OCI-LY3 (cell line): ENCODE measurements around the gene KDM1A.

Experiments used
- H2AFZ ChIP-seq: fragments of 200-600, 300-600 bp; shearing (Covaris generic); 2 replicates; pipeline ENCODE4 v1.6.0; 2014; ENCODE audit warnings: antibody characterized with exemption, low read depth, low read length
- H3K27ac ChIP-seq: fragments of 200-600, 300-600 bp; sonication (generic); 2 replicates; pipeline ENCODE4 v1.5.1; 2014; ENCODE audit warnings: mild to moderate bottlenecking, low read length, moderate library complexity, mixed read lengths
- H3K27me3 ChIP-seq: fragments of 200-600, 300-600 bp; sonication (generic); 2 replicates; pipeline ENCODE4 v1.6.1; 2014; ENCODE audit warnings: low read depth, low read length, mixed read lengths
- H3K36me3 ChIP-seq: fragments of 200-600, 300-600 bp; sonication (generic); replicated peaks from 2 replicates; pipeline ENCODE3; 2014; ENCODE audit warnings: low read depth, low read length, mixed read lengths
- H3K4me1 ChIP-seq: fragments of 300-600, 200-600 bp; sonication (generic); 2 replicates; pipeline ENCODE4 v1.6.1; 2014; ENCODE audit warnings: low read length, mixed read lengths
- H3K4me2 ChIP-seq: fragments of 200-600, 300-600 bp; sonication (generic); 2 replicates; pipeline ENCODE4 v1.6.1; 2014; ENCODE audit warnings: low read length, mixed read lengths
- H3K4me3 ChIP-seq: fragments of 300-600, 200-600 bp; sonication (generic); 2 replicates; pipeline ENCODE4 v1.5.1; 2014; ENCODE audit warnings: antibody characterized with exemption, mild to moderate bottlenecking, low read length, moderate library complexity
- H3K79me2 ChIP-seq: fragments of 300-600, 200-600 bp; shearing (Covaris generic); 2 replicates; pipeline ENCODE4 v1.6.1; 2014; ENCODE audit warnings: mild to moderate bottlenecking, low read length, mixed read lengths
- H3K9ac ChIP-seq: fragments of 300-600, 200-600 bp; shearing (Covaris generic); 2 replicates; pipeline ENCODE4 v1.6.0; 2014; ENCODE audit warnings: mild to moderate bottlenecking, low read length, moderate library complexity
- H3K9me3 ChIP-seq: fragments of 200-600, 300-600 bp; shearing (Covaris generic); 2 replicates; pipeline ENCODE4 v1.6.1; 2014; ENCODE audit warnings: low read length, mixed read lengths; ENCODE audit not compliant: insufficient read depth
- H4K20me1 ChIP-seq: fragments of 200-600, 300-600 bp; sonication (generic); 2 replicates; pipeline ENCODE4 v1.6.1; 2016; ENCODE audit warnings: low read length, mixed read lengths; ENCODE audit not compliant: insufficient read depth
- CTCF ChIP-seq: fragments of 200-600, 300-600 bp; sonication (generic); IDR thresholded peaks from 2 replicates; pipeline ENCODE4 v1.5.1; 2014; ENCODE audit warnings: antibody characterized with exemption, low read length, low read depth
- EZH2phosphoT487 ChIP-seq: fragments of 200-600 bp; shearing (Covaris generic); IDR thresholded peaks from 2 replicates; pipeline ENCODE4 v1.6.1; 2018; ENCODE audit warnings: antibody characterized with exemption, mixed run types, low read depth

The KDM1A gene

GRCh38 chr1:23019094-23019862, at the start of gene KDM1A:
KDM1A (plus strand) TSS chr1:23019468; CDS start chr1:23019597, 129 bp downstream.
- TF ChIP-seq EZH2phosphoT487: no peak
- TF ChIP-seq CTCF: no peak; the same call in 1 of the 2 replicates
- Histone ChIP-seq H3K9ac (peak within 1 kb of the TSS; percentile 89), H3K27ac (peak within 1 kb of the TSS; percentile 52), H3K4me3 (peak within 1 kb of the TSS; percentile 99), H2AFZ (peak within 1 kb of the TSS; percentile 100), H3K27me3 (no peaks in the 10 kb centered on the region), H3K79me2 (peaks cover 50% of the 10 kb centered on the region), H3K4me1 (peaks cover 11% of the 10 kb centered on the region), H4K20me1 (peaks cover 14% of the 10 kb centered on the region), H3K9me3 (no peaks in the 10 kb centered on the region), H3K36me3 (peaks cover 11% of the 10 kb centered on the region), H3K4me2 (peak within 1 kb of the TSS; percentile 94)

GRCh38 chr1:22970096-22970495, 49.2 kb upstream of the KDM1A start:
- TF ChIP-seq EZH2phosphoT487 (no peak), CTCF (no peak)
- no peak overlapping the region for H3K27ac ChIP-seq
- peaks cover 18% of the 10 kb centered on the region; the same call in 1 of the 2 replicates for H3K27me3 ChIP-seq
- no peaks in the 10 kb centered on the region for H3K9me3 ChIP-seq
- peaks cover 7% of the 10 kb centered on the region; the same call in 1 of the 2 replicates for H3K4me1 ChIP-seq
- no peak overlapping the region for H3K4me3 ChIP-seq
- no peaks in the 10 kb centered on the region for H3K79me2 ChIP-seq
- no peak overlapping the region for H3K9ac ChIP-seq
- no peak overlapping the region for H2AFZ ChIP-seq
- no peak overlapping the region for H3K4me2 ChIP-seq
- no peaks in the 10 kb centered on the region for H4K20me1 ChIP-seq
- no peaks in the 10 kb centered on the region for H3K36me3 ChIP-seq

- H3K27me3 ChIP-seq: peaks cover 18% of the 10 kb centered on the region; the same call in 1 of the 2 replicates
- peaks cover 10% of the 10 kb centered on the region for H3K4me1 ChIP-seq
- H3K4me3 ChIP-seq: no peak overlapping the region
- no peaks in the 10 kb centered on the region for H3K36me3 ChIP-seq
- no peak overlapping the region for H2AFZ ChIP-seq
- no peaks in the 10 kb centered on the region for H3K79me2 ChIP-seq
- H3K9ac ChIP-seq: no peak overlapping the region
- no peaks in the 10 kb centered on the region for H3K9me3 ChIP-seq
- TF ChIP-seq EZH2phosphoT487: no peak
- TF ChIP-seq CTCF: no peak
- H3K27ac ChIP-seq: no peak overlapping the region
- no peak overlapping the region for H3K4me2 ChIP-seq
- H4K20me1 ChIP-seq: no peaks in the 10 kb centered on the region
Measured at GRCh38 chr1:22971161-22971560, 48.1 kb upstream of the KDM1A start.

GRCh38 chr1:22971611-22972405, 47.5 kb upstream of the KDM1A start:
- Histone ChIP-seq H3K4me2 (no peak overlapping the region), H4K20me1 (no peaks in the 10 kb centered on the region), H3K79me2 (no peaks in the 10 kb centered on the region), H3K4me1 (peaks cover 15% of the 10 kb centered on the region), H3K36me3 (no peaks in the 10 kb centered on the region), H3K27me3 (peaks cover 18% of the 10 kb centered on the region; the same call in 1 of the 2 replicates), H3K9me3 (no peaks in the 10 kb centered on the region), H3K4me3 (no peak overlapping the region), H3K9ac (no peak overlapping the region), H3K27ac (no peak overlapping the region), H2AFZ (no peak overlapping the region)
- TF ChIP-seq CTCF (no peak), EZH2phosphoT487 (no peak)
